Left renal pelvis (tissue), 4 donors: ENCODE measurements around the gene KCTD14. TPM values are rescaled to one million over a fixed set of nuclear protein-coding genes. Genes with fewer than 3 reads are reported as not detected.
"Not testable (repeated sequence)": the region's sequence is repeated elsewhere in the genome, so short reads cannot be mapped to it uniquely, and the experiment has no call there.

Source experiments
- DNase-seq, 4 donors: peaks; one replicate each; pipeline ENCODE4 v3.0.0-alpha.2; 2013; ENCODE audit warnings: low read depth in 4 of 4, low spot score in 3 of 4
- polyA plus RNA-seq, 4 donors: library from polyadenylated mRNA; unstranded; fragments of 120-200 nt; gene quantifications; one replicate each; pipeline ENCODE4 v1.2.1, GENCODE V29; 2013; ENCODE audit not compliant: insufficient read length in 4 of 4

The KCTD14 gene
- polyA plus RNA-seq, 4 donors = 4.8 to 14.3 (median 13.4) TPM

DNA sequence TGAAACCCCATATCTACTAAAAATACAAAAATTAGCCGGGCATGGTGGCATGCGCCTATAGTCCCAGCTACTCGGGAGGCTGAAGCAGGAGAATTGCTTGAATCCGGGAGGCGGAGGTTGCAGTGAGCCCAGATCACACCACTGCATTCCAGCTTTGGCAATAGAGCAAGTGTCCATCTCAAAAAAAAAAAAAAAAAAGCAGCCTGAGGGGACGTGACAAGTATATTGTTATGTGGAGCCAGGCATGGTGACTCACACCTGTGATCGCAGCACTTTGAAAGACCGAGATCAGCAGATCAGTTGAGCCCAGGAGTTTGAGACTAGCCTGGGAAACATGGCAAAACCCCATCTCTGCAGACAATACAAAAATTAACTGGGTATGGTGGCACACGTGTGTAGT is 5.3 kb upstream of the KCTD14 start:
- not testable (repeated sequence) for DNase-seq

DNA sequence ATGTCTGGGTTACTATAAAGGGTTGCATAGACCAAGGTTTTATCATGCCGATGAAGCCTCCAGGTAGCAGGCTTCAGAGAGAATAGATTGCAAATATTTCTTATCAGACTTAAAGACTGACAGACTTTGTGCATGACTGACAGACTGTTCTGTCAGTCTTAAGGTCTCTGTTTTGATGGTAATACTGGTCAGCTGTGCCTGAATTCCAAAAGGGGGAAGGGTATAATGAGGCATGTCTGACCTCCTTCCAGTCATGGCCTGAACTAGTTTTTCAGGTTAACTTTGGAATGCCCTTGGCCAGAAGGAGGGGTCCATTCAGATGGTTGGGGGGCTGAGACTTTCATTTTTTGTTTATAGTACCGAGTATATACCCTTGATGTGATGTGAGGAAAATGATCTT is 4.7 kb upstream of the KCTD14 start:
- no peak for DNase-seq

DNA sequence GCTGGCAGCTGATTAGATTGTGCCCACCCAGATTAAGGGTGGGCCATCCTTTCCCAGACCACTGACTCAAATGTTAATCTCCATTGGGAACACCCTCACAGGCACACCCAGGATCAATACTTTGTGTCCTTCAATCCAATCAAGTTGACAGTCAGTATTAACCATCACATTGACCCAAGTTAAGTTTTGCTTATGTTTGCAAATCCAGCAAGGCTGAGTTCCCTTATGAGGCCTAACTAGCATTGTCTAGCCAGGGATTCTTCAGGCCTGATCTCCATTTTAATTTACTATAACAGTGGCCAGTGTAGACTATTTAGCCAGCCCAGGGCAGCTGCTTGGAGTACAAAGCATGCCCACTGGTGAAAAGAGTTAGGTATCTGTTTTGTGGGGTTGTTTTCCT is 2.3 kb upstream of the KCTD14 start:
- no peak for DNase-seq

DNA sequence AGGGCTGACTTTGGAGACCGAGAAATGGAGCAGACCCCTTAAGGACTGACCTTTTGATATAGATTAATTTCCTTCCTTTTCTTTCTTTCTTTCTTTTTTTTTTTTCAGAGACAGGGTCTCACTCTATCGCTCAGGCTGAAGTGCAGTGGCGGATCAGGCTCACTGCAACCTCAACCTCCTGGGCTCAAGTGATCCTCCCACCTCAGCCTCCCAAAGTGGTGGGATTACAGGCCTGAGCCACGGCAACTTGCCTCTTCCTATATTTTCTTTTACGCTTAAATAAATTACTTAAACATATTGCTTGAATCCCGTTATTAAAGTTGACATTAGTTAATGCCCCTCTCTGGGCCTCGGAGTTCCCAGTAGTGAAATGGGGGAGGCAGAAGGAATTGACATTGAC is 350 bp upstream of the KCTD14 start:
- DNase-seq = no peak

DNA sequence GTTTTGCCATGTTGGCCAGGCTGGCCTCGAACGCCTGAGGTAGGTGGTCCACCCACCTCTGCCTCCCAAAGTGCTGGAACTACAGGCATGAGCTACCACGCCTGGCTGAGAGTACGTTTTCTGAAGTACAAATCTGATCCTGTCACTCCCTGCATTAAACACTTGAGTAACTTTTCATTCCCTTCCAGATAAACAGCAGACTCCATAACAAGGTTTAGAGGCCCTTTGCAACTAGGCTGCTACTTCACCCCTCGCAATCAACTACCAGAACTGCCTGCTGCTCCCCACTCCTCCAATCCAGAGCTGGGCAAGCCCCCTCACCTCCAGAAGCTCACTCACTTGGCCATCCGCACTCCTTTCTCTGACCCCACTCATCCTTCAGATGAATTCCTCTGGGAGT is 1.5 kb downstream of the KCTD14 start:
- DNase-seq = no peak

DNA sequence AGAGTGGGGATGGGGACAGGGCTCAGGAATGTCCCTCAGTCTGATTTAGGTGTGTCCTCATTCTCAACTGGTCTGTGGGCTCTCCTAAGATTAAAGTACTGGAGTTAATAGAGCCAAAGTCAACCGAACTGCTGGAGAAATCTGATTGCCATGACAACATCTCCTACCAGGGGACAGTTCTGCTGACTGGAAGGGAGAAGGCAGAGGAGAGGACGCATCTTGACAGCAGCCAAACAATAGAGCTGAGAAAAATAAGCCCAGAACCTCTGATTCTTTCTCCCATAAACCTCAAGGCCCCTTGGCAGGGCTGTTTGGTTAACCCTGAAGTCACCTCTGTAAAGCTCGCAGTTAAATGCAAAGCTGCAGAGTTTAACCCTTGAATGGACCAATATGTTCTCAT is 2.8 kb downstream of the KCTD14 start:
- no peak for DNase-seq

DNA sequence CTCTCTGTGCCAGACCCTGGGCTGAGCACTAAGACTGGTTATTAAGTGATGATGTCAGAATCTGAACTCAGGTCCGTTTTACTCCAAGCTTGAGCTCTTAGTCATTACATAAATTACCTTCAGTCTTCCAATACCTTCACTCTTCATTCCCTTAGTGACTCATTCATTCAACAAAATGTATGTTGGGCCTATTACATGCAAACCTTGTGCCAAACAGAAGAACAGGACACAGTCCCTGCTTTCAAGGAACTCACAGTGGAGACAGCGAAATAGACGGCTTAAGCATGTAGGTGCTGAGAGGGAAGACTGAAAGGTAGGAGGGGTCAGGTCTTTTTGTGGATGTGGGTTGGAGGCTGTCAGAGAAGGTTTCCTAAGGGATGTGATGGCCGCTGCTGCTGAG is 3.3 kb downstream of the KCTD14 start:
- no peak for DNase-seq

DNA sequence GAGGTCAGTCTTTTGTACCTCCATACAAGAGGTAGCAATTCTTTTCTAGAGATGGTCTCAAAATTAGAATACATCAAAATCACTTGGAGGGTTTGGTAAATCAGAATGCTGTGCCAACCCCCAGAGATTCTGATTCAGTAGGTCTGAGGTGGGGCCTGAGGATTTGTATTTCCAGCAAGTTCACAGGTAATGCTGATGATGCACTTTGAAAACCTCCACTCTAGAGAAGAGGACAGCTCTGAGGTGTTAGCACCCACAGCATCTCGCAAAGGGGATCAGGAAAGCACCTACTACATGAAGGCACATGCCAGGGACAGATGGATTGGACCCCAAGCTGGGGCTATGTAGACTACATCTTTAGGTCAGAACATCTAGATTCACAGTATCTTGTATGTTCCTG is 7.2 kb downstream of the KCTD14 start:
- no peak for DNase-seq

DNA sequence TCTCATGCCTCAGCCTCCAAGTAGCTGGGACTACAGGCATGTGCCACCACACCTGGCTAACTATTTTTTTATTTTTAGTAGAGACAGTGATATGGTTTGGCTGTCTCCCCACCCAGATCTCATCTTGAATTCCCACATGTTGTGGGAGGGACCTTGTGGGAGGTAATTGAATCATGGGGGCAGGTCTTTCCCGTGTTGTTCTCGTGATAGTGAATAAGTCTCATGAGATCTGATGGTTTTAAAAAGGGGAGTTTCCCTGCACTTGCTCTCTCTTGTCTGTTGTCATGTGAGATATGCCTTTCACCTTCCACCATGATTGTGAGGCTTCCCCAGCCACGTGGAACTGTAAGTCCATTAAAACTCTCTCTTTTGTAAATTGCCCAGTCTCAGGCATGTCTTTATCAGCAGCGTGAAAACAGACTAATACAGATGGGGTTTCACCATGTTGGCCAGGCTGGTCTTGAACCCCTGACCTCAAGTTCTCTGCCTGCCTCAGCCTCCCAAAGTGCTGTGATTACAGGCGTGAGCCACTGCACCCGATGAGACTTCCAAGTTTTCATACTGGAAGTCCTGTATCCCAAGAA is 8.0 kb downstream of the KCTD14 start:
- DNase-seq = not testable (repeated sequence)

DNA sequence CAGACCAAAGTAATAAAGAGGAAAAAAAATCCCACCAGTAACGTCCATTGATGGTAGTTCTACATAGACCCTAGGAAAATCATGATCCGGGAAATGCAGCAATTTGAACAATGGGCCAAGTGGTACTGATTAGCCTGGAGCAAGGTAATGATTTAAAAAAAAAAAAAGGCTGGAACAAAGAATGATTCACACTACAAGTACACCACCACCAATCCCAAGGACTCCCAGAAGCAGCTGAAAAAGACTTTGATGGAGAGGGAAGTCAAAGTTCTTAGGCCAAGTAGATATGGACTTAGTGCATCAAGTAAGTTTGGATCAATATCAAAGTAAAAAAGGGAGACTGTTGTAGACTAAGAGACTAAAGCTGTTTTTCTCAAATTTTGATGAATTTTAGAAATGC is 11.8 kb downstream of the KCTD14 start:
- DNase-seq = no peak

DNA sequence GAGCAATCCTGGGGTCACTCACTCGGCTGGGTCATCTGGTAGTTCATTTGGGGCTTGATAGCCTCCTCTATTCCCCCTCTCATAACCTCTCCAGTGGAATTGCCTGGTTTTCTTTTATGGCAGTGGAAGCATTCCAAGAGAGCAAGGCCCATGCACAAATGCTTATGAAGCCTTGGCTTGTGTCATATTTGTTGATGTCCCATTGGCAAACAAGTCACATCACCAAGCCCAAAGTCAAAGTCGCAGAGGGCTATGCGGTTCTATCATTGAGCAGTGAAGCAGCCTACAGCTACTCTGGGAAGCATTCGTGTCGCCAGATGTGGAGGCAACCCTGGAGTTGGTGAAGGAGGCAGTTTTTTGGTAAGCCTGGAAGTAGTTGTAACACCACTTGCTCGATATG is 12.3 kb downstream of the KCTD14 start:
- DNase-seq = no peak

DNA sequence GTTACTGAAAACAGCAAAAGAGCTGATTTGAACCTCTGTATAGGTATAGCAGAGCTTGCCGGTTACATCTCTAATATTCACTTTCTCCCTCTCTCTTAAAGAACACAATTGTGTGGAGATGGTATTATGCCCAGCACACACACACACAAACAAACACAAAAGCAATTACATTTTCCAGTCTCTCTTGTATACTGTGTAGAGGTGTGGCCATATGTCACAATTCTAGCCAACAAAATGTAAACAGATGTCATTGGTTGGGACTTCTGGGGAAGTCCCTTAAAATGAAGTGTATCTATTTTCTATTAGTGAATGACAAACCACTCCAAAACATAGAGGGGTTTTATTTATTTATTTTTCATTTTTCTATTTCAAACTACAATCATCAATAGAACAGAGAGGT is 12.8 kb downstream of the KCTD14 start:
- DNase-seq = no peak

DNA sequence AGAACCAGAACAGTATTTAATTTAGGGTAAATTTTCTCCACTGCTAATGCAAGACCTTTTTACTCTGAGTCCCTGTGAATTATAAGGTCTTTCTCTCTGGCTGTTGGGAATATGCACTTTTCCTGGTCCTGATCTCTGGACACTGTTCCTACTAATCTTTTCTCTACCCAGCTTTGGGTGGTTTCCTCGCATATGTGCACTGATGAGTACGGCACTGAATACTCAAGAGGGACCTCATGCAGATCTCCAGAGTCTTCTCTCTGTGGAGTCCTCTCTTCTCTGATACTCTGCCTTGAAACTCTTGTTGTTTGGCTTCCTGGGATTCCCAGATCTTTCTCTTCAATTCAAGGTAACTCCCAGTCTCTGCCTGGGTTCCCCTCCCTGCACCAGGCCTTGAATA is 14.0 kb downstream of the KCTD14 start:
- no peak for DNase-seq

DNA sequence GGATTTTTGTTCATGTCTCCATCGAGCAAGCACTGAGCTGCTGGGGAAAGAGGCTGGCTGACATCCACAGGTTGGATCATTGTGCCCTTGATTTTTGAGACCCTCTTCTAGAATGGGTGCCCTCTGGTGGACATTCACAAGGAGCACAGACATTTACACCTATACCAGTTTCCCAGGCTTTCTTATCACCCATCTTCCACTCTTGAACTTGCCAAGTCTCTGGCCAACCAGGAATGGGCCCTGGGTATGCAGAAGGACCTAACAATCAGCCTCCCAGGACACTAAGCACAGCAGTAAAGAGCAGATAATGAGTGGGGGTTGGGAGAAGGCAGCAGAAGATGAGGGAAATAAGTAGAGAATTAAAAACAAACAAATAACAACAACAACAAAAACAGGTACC is 22.9 kb downstream of the KCTD14 start:
- no peak for DNase-seq

DNA sequence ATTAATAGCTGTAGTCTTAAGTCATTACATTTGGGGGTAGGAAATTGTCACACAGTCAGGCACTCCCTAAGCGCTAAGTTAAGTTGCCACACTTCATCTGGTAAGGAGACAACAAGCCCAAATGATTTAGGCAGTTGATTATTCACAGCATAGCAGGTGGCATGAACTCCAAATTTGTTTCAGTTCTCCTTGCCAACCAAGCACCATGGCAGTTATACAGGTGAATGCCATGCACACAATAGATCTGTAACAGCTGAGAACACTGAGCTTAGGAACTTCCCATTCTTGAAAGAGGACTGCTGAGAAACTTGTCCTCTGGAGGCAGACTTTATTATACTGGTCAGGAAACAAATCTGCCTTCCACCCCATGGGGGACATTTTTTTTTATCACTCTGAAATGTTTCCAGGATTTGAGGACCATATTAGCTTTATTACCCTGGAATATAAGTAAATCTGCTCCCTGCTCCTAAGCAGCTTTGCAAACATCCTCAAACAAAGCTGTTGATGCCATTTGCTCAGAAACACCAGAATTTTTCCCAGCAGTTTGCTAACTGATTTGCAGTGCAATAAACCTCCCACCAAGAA is 23.5 kb downstream of the KCTD14 start:
- DNase-seq = no peak

DNA sequence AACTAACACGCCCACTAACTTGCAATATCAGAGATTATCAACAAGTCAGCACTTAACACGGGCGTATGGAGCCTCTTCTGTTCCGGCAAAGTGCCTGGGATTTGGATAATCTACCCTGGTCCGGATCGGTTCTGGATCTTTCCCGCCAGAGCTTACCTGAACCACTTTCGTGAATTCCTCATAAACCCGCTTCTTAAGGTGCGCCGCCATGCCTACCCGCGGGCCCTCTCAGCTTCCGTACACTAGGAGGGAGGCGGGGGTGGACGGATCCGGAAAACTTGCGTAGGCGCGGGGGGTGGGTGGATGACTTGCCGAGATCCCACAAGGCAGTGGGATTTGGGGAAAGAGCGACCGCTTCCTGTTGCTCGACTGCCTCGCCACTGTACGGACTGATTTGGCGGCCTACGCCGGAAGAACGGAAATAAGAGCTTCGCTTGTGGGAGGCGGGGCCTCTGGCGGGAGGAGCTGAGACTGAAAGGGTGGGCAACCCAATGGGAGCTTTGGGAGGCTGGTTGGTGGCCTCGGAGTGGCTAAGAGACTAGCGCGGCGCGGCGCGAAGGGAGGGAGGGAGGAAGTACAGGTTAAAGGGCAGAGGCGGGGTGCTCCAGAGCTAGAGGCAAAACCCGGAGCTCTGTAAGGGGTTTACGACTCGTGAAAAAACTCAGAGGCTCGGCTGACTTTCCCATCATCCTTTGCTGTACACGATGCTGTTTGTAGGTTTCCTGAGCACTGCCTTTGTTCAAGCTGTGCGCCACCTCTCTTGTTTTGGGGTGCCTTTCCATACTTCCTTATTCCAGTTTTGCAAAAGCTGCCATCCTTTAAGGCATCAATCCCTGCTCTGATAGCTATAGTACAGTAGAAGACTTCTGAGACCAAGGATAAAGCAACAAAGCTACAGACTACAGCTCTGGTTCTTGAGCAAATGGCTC is 28.4 kb downstream of the KCTD14 start, which contains the start of gene INTS4:
Gene INTS4 (minus strand): TSS at position 235 of the 929 bp plus-strand sequence. CDS start 25 bp downstream, at position 210.
- DNase-seq = peak; percentile 98 to 99 (median 99)

DNA sequence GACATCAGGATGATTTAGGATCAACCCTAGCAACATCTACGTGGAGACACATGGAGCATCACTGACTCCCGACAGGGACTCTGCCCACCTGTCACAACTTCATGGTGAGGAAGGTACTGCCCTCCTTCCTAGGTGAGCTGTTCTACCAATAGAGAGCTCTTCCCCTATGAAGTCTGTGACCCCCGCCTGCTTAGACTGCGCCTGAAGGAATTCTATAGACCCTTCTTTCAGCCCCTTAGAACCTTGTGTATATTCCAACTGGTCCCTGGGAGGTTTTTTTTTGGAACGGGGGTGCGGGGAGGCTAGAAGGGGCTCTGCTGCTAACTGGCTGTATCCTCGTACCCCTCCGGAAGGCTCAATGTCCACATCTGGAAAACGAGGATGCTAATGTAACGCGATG is 29.2 kb downstream of the KCTD14 start:
- peak in 1 of 4 donors; percentile 22 for DNase-seq

DNA sequence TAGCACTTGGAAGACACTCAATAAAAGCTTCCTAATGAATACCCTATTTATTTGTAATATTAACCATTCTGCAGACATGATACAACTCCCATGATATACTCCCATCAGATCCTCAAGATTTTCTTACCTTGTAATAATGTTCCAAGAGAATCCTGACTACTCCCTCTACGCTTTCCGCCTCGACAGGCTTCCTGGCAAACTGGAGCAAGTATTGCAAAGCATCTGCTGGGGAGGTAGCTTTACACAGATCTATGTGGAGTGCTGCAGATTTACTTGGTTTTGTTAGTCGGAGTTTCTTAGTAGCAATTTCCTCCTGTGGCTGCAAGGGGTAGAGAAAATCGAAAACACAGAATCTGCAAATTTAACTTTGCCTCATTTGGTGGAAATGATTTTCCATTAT is 32.1 kb downstream of the KCTD14 start:
- DNase-seq = no peak

DNA sequence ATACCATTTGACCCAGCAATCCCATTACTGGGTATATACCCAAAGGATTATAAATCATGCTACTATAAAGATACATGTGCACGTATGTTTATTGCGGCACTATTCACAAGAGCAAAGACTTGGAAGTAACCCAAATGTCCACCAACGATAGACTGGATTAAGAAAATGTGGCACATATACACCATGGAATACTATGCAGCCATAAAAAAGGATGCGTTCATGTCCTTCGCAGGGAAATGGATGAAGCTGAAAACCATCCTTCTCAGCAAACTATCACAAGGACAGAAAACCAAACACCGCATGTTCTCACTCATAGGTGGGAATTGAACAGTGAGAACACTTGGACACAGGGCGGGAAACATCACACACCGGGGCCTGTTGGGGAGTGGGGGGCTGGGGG is 36.6 kb downstream of the KCTD14 start:
- not testable (repeated sequence) for DNase-seq

DNA sequence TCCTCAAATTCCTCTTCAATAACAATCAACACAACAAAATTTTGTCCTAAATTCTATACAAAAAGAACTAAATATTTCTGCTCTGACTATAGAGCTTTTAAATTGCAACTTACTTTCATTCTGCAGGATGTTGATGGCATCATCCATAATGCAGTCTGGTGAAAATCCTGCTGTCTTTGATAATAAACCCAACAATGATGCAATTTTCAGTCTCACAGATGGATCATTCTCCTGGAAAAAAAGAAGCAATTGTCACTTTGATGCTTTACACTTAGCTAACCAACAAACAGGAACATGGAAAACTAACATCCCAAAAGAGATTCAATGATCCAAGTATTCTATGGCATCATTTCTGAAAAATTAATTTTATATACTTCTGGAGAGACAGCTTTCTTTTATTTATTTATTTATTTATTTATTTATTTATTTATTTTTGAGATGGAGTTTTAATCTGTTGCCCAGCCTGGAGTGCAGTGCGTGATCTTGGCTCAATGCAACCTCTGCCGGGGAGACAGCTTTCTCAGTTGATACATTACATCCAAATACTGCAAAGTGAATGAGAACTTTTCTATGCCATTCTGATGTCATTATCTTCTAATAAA is 41.6 kb downstream of the KCTD14 start:
- DNase-seq = no peak

DNA sequence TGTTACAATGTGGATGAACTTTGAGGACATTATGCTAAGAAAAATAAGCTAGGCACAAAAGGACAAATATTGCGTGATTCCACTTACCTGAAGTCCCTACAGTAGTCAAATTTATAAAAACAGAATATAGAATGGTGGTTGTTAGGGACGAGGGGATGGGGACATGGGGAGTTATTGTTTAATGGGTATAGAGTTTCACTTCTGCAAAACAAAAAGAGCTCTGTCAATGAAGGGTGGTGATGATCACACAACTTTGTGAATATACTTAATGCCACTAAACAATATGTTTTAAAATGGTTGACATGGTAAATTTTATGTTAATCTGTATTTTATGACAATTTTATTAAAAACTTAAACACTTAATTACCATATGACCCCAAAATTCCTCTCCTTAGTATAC is 54.7 kb downstream of the KCTD14 start:
- no peak for DNase-seq
